Neural crest cell (in vitro differentiated cells): ENCODE results near the gene TCERG1L. TPM values are rescaled to one million over a fixed set of nuclear protein-coding genes. Genes with fewer than 3 reads are reported as not detected.
A peak's percentile ranks its signal among the peaks of the same experiment; 100 is the strongest.

ENCODE experiments used
- DNase-seq: peaks from one replicate; pipeline ENCODE4 v3.0.0; 2021; ENCODE audit warnings: low read depth, mixed read lengths, low spot score
- H3K27ac Mint-ChIP-seq: one replicate; pipeline ENCODE4 v1.8.0; 2021; ENCODE audit warnings: mild to moderate bottlenecking, mixed read lengths; ENCODE audit not compliant: unreplicated experiment
- H3K27me3 Mint-ChIP-seq: 2 replicates; pipeline ENCODE4 v1.8.0; 2021; ENCODE audit warnings: low read depth, mild to moderate bottlenecking, mixed read lengths
- H3K36me3 Mint-ChIP-seq: 2 replicates; pipeline ENCODE4 v1.8.0; 2021; ENCODE audit warnings: low read depth, mild to moderate bottlenecking, mixed read lengths
- H3K4me1 Mint-ChIP-seq: 2 replicates; pipeline ENCODE4 v1.8.0; 2021; ENCODE audit warnings: mixed read lengths
- H3K4me3 Mint-ChIP-seq: one replicate; pipeline ENCODE4 v1.8.0; 2021; ENCODE audit warnings: mild to moderate bottlenecking, mixed read lengths
- H3K9me3 Mint-ChIP-seq: 2 replicates; pipeline ENCODE4 v1.8.0; 2021; ENCODE audit warnings: mixed read lengths
- total RNA-seq: library from RNA; stranded (reverse); gene quantifications from 2 replicates; pipeline ENCODE4 v1.2.1, GENCODE V29; 2021
- TF ChIP-seq, protein P1 (sequence below): fragments of 200-600 bp; sonication (generic); conservative IDR thresholded peaks from 2 replicates; pipeline ENCODE4 v1.5.0; 2021; ENCODE audit warnings: antibody characterized with exemption, mild to moderate bottlenecking

The TCERG1L gene
- total RNA-seq, 1 donor from 2014 or later = 0.96 TPM

- Mint-ChIP-seq H3K36me3 (no peaks in the 10 kb centered on the region), H3K4me3 (no peak overlapping the region), H3K27ac (no peak overlapping the region), H3K9me3 (no peaks in the 10 kb centered on the region), H3K27me3 (no peaks in the 10 kb centered on the region), H3K4me1 (no peaks in the 10 kb centered on the region)
- TF ChIP-seq, protein P1, sequence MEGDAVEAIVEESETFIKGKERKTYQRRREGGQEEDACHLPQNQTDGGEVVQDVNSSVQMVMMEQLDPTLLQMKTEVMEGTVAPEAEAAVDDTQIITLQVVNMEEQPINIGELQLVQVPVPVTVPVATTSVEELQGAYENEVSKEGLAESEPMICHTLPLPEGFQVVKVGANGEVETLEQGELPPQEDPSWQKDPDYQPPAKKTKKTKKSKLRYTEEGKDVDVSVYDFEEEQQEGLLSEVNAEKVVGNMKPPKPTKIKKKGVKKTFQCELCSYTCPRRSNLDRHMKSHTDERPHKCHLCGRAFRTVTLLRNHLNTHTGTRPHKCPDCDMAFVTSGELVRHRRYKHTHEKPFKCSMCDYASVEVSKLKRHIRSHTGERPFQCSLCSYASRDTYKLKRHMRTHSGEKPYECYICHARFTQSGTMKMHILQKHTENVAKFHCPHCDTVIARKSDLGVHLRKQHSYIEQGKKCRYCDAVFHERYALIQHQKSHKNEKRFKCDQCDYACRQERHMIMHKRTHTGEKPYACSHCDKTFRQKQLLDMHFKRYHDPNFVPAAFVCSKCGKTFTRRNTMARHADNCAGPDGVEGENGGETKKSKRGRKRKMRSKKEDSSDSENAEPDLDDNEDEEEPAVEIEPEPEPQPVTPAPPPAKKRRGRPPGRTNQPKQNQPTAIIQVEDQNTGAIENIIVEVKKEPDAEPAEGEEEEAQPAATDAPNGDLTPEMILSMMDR = no peak
- no peak for DNase-seq
These were observed 36.6 kb downstream of the TCERG1L start for GRCh38 chr10:131274883-131275282.

DNA sequence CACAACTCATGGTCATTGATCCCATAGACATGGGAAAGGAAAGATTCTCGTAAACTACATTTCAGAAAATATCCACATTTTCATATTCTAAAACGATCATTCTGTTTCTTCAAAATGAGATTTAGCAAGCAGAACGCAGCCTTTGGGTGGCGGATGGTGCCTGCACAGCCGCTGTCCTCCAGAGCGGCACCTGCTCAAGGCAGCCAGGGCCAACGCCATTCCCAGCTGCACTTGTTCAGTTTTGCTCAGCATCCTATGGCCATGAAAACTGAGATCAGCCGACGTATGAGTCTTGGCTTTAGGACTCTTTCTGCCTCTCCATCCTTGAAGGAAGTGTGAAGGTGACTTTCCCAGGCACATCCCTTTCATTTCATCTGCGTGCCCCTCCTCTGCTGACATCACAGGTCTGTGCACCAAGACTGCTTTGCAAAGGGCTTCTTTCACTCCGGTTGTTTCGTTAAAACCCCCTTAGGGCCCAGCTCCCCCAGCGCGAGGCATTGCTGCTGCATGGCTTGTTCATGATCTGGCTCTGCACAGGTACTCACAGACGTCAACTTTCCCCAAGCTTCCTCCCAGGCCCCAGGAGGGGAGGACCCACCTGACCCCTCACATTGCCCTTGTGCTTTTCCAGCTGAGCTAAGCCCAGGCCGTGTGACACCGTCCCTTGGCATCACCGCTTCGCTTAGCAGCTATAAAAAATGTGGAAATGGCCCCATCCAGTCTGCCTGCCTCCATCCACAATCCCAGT is 37.2 kb downstream of the TCERG1L start:
- Mint-ChIP-seq H3K4me1 (no peaks in the 10 kb centered on the region), H3K27ac (no peak overlapping the region), H3K4me3 (no peak overlapping the region), H3K27me3 (no peaks in the 10 kb centered on the region), H3K36me3 (no peaks in the 10 kb centered on the region), H3K9me3 (no peaks in the 10 kb centered on the region)
- DNase-seq = no peak
- TF ChIP-seq, protein P1 = no peak

DNA sequence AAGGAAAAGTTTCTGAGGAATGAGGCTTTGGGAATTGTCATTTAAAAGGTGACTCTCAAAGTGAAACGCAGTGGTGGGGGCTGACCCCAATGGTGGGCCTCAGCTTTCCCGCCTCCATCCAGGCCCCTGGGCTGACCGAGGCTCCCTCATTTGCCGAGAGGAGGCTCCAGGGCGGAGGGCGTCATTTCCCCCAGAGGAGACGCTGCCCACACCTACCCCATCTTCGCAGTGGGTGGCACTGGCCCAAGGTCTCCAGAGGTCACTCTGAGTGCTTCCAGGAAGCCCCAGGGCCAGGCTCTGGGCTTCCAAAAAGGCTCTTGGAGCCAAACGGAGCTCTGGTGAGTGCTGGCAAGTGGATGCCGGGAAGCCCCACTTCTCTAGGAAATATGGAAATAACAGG is 38.0 kb downstream of the TCERG1L start:
- no peaks in the 10 kb centered on the region for H3K27me3 Mint-ChIP-seq
- H3K36me3 Mint-ChIP-seq = no peaks in the 10 kb centered on the region
- no peak overlapping the region for H3K4me3 Mint-ChIP-seq
- no peaks in the 10 kb centered on the region for H3K4me1 Mint-ChIP-seq
- no peak for DNase-seq
- TF ChIP-seq, protein P1 = no peak
- no peaks in the 10 kb centered on the region for H3K9me3 Mint-ChIP-seq
- H3K27ac Mint-ChIP-seq = peak overlapping the region; percentile 75

DNA sequence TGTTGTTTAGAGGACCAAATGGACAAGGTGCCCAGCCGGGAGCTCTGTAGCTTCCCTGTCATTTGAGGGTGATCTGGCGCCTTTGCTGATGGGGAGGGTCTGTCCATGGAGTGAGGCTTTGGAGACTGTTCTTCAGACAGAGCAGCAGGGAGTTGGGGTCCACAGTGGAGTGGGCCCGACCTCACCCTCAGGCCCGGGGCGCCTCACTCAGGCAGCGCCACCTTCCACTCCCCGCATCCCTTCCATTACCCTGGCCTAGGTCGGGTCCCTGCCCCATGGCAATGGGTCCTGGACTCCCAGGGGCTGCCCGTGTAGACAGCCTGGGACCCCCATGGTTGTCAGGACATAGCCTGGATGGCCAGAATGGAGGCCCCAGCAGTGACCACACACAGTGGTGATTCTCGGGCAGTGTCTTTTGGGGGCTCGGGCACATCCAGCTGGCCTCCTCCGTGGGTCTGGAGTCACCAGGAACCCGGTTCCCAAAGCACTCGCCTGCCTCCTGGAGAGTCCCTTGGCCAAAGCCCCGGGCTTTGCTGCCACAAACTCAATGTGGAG is 38.5 kb downstream of the TCERG1L start:
- Mint-ChIP-seq H3K4me3 (no peak overlapping the region), H3K27me3 (no peaks in the 10 kb centered on the region), H3K27ac (no peak overlapping the region), H3K4me1 (no peaks in the 10 kb centered on the region), H3K36me3 (no peaks in the 10 kb centered on the region), H3K9me3 (no peaks in the 10 kb centered on the region)
- TF ChIP-seq, protein P1 = no peak
- no peak for DNase-seq

DNA sequence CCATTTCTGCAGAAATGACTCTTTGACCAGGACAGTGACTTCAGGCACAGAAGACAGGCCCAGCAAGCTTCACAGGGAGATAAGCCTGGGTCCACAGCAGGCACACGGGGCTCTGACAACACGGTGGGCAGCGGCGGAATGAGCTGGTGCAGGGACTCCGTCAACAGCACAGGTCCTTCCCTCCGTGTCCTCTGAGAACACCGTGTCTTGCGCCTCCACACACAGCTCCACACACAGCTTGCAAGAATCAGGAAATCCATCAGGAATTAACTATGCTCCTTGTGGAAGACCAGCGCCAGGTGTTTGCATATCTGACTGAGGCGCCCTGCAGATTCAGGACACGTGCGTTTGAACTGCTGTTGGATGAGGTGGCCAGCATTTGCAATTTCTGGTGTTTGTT is 39.6 kb downstream of the TCERG1L start:
- no peak overlapping the region for H3K27ac Mint-ChIP-seq
- TF ChIP-seq, protein P1 = no peak
- no peaks in the 10 kb centered on the region for H3K4me1 Mint-ChIP-seq
- no peaks in the 10 kb centered on the region for H3K9me3 Mint-ChIP-seq
- H3K27me3 Mint-ChIP-seq = no peaks in the 10 kb centered on the region
- no peaks in the 10 kb centered on the region for H3K36me3 Mint-ChIP-seq
- DNase-seq = no peak
- H3K4me3 Mint-ChIP-seq = no peak overlapping the region
